CD14-positive monocyte (primary cell): ENCODE results near the gene ABCB7. TPM values are rescaled to one million over a fixed set of nuclear protein-coding genes. Genes with fewer than 3 reads are reported as not detected.

Source experiments
- DNase-seq, 3 donors: peaks; one replicate each; pipeline ENCODE4 v3.0.0-alpha.2; 2011 to 2022
- H2AFZ ChIP-seq: 2 replicates; pipeline ENCODE4 v1.6.0; 2012; ENCODE audit warnings: mild to moderate bottlenecking, low read depth, low read length, inconsistent platforms; ENCODE audit not compliant: insufficient read depth, poor library complexity, severe bottlenecking
- H3K27ac ChIP-seq, 2 donors: 1 replicate in 1 of 2; 2 replicates in 1 of 2; pipeline ENCODE4 v1.5.1; 2012 to 2013; ENCODE audit warnings: low read length in 2 of 2, control low read depth in 1 of 2, inconsistent platforms in 1 of 2, low read depth in 1 of 2, mild to moderate bottlenecking in 1 of 2
- H3K27me3 ChIP-seq, 2 donors: one replicate each; pipeline versions ENCODE4 v1.6.0 to v1.6.1; 2011 to 2013; ENCODE audit warnings: low read length in 2 of 2; ENCODE audit not compliant: control insufficient read depth in 2 of 2, insufficient read depth in 2 of 2
- H3K36me3 ChIP-seq, 2 donors: replicated peaks in 1 of 2; 1 replicate in 1 of 2; 2 replicates in 1 of 2; pipeline versions ENCODE4 v1.5.1 to v1.6.1; 2012 to 2013; ENCODE audit warnings: low read length in 2 of 2, control low read depth in 1 of 2, inconsistent platforms in 1 of 2, mild to moderate bottlenecking in 1 of 2; ENCODE audit not compliant: insufficient read depth in 2 of 2, control insufficient read depth in 1 of 2
- H3K4me1 ChIP-seq, 2 donors: 1 replicate in 1 of 2; 2 replicates in 1 of 2; pipeline versions ENCODE4 v1.5.1 to v1.6.1; 2012 to 2013; ENCODE audit warnings: low read length in 2 of 2, control low read depth in 1 of 2, inconsistent platforms in 1 of 2, mild to moderate bottlenecking in 1 of 2, moderate library complexity in 1 of 2; ENCODE audit not compliant: insufficient read depth in 2 of 2, control insufficient read depth in 1 of 2
- H3K4me2 ChIP-seq: replicated peaks from 2 replicates; pipeline ENCODE3; 2012; ENCODE audit warnings: low read length, moderate library complexity, mild to moderate bottlenecking; ENCODE audit not compliant: poor library complexity, severe bottlenecking; ENCODE audit errors: extremely low read depth
- H3K4me3 ChIP-seq, 3 experiments: fragments of 200-600 bp in 1 of 3; sonication (generic) in 1 of 3; replicated peaks in 1 of 3; 1 replicate in 2 of 3; 2 replicates in 1 of 3; pipeline ENCODE4 v1.5.1; 2011 to 2013; ENCODE audit warnings: low read length in 3 of 3, mild to moderate bottlenecking in 3 of 3, control low read depth in 2 of 3, low read depth in 2 of 3, inconsistent platforms in 1 of 3, moderate library complexity in 1 of 3
- H3K79me2 ChIP-seq: 2 replicates; pipeline ENCODE4 v1.6.0; 2012; ENCODE audit warnings: mild to moderate bottlenecking, control low read depth, inconsistent platforms, low read length, moderate library complexity; ENCODE audit not compliant: insufficient read depth
- H3K9ac ChIP-seq: 2 replicates; pipeline ENCODE4 v1.6.0; 2017; ENCODE audit warnings: low read length, mild to moderate bottlenecking; ENCODE audit not compliant: insufficient read depth, poor library complexity, severe bottlenecking
- H3K9me3 ChIP-seq, 2 donors: replicated peaks in 1 of 2; 1 replicate in 1 of 2; 2 replicates in 1 of 2; pipeline versions ENCODE4 v1.5.1 to v1.6.1; 2012 to 2013; ENCODE audit warnings: low read length in 2 of 2, control low read depth in 1 of 2; ENCODE audit not compliant: control insufficient read depth in 1 of 2, insufficient read depth in 1 of 2
- H4K20me1 ChIP-seq: 2 replicates; pipeline ENCODE4 v1.6.0; 2012; ENCODE audit warnings: mild to moderate bottlenecking, low read length, control low read depth, moderate library complexity; ENCODE audit not compliant: insufficient read depth
- H3K27ac Mint-ChIP-seq, 7 donors: one replicate each; pipeline ENCODE4 v1.8.0; 2020; ENCODE audit warnings: mild to moderate bottlenecking in 7 of 7, mixed read lengths in 7 of 7, moderate library complexity in 6 of 7, inconsistent platforms in 2 of 7
- H3K27me3 Mint-ChIP-seq, 3 donors: one replicate each; pipeline ENCODE4 v1.8.0; 2021 to 2022; ENCODE audit warnings: low read depth in 3 of 3, mild to moderate bottlenecking in 3 of 3, mixed read lengths in 3 of 3, moderate library complexity in 3 of 3, inconsistent platforms in 1 of 3
- H3K36me3 Mint-ChIP-seq, 2 donors: one replicate each; pipeline ENCODE4 v1.8.0; 2020; ENCODE audit warnings: mixed read lengths in 2 of 2, inconsistent platforms in 1 of 2, mild to moderate bottlenecking in 1 of 2
- H3K4me1 Mint-ChIP-seq: one replicate; pipeline ENCODE4 v1.8.0; 2020; ENCODE audit warnings: mild to moderate bottlenecking, mixed read lengths
- H3K4me3 Mint-ChIP-seq, 2 donors: one replicate each; pipeline ENCODE4 v1.8.0; 2020; ENCODE audit warnings: mild to moderate bottlenecking in 2 of 2, mixed read lengths in 2 of 2, moderate library complexity in 1 of 2
- H3K9me3 Mint-ChIP-seq, 7 donors: one replicate each; pipeline ENCODE4 v1.8.0; 2020 to 2022; ENCODE audit warnings: mixed read lengths in 7 of 7, mild to moderate bottlenecking in 6 of 7, moderate library complexity in 6 of 7, inconsistent platforms in 2 of 7
- WGBS: methylation state at CpG from one replicate; pipeline ENCODE4 v1.1.5; 2013; ENCODE audit warnings: missing lambda C conversion rate; ENCODE audit not compliant: insufficient coverage; 5-methylcytosine and 5-hydroxymethylcytosine counted together
- intact Hi-C, 2 donors: fragments of 100-400 bp; cut with micrococcal nuclease; formaldehyde crosslinking; loops; one replicate each; pipeline versions ENCODE4 v1.15.0 to v1.15.1; 2023
- polyA plus RNA-seq, 3 donors: library from polyadenylated mRNA; depleted of rRNA in 1 of 3; unstranded in 2 of 3; stranded (reverse) in 1 of 3; fragments of 300-500 nt in 2 of 3; fragments of >200 nt in 1 of 3; fragmentation: Illumina TruSeq in 2 of 3; gene quantifications; 1 replicate in 2 of 3; 2 replicates in 1 of 3; pipeline ENCODE4 v1.2.3, GENCODE V29; 2012 to 2021
- small RNA-seq: library from RNA; depleted of rRNA; stranded (forward); fragments of <200 nt; gene quantifications from one replicate; pipeline ENCODE3, GENCODE V24; 2012; ENCODE audit warnings: low read depth; ENCODE audit not compliant: insufficient read length
- TF ChIP-seq, protein P1 (sequence below): fragments of 200-600 bp; IDR thresholded peaks from one replicate; pipeline ENCODE4 v1.8.0; 2022; ENCODE audit warnings: antibody characterized with exemption, mild to moderate bottlenecking

Gene ABCB7
- polyA plus RNA-seq, 3 donors = 14.8 to 19.7 (median 18.5) TPM

DNA sequence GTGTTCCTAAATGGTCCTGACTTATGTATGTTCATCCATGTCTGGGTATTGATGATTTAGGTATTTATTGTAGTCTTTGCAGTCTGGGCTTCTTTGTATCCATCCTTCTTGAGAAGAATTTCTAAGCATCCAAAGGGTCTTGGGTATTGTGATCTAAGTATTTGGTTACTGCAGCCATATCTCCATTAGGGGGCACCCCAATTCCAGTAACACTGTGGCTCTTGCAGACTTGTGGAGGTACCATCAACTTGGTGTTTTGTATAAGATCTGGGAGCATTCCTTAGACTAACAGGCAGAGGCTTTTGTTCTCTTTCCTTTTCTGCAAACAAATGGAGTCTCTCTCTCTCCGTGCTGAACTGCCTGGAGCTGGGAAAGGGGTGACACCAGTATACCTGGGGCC, 117.2 kb downstream of the ABCB7 start:
- H3K36me3 Mint-ChIP-seq = no peaks in the 10 kb centered on the region
- no peaks in the 10 kb centered on the region for H3K4me1 Mint-ChIP-seq
- no peak overlapping the region for H3K4me3 Mint-ChIP-seq
- intact Hi-C loops = no loop called here
- H3K9me3 Mint-ChIP-seq = peaks cover 13 to 27% (median 19%) of the 10 kb centered on the region in 7 donors
- Histone ChIP-seq H3K9me3 (peaks cover 0 to under 1% of the 10 kb centered on the region in 2 donors), H2AFZ (no peak overlapping the region), H3K9ac (no peak overlapping the region), H4K20me1 (no peaks in the 10 kb centered on the region), H3K79me2 (no peaks in the 10 kb centered on the region), H3K36me3 (no peaks in the 10 kb centered on the region), H3K4me2 (no peak overlapping the region), H3K27ac (no peak overlapping the region), H3K27me3 (no peaks in the 10 kb centered on the region), H3K4me1 (no peaks in the 10 kb centered on the region), H3K4me3 (no peak overlapping the region)
- H3K27ac Mint-ChIP-seq = no peak overlapping the region
- DNase-seq = no peak
- H3K27me3 Mint-ChIP-seq = peaks cover 0 to 8% (median 1%) of the 10 kb centered on the region in 3 donors
- WGBS = no CpG with 5 or more reads among the region's 1 CpG
- TF ChIP-seq, protein P1, sequence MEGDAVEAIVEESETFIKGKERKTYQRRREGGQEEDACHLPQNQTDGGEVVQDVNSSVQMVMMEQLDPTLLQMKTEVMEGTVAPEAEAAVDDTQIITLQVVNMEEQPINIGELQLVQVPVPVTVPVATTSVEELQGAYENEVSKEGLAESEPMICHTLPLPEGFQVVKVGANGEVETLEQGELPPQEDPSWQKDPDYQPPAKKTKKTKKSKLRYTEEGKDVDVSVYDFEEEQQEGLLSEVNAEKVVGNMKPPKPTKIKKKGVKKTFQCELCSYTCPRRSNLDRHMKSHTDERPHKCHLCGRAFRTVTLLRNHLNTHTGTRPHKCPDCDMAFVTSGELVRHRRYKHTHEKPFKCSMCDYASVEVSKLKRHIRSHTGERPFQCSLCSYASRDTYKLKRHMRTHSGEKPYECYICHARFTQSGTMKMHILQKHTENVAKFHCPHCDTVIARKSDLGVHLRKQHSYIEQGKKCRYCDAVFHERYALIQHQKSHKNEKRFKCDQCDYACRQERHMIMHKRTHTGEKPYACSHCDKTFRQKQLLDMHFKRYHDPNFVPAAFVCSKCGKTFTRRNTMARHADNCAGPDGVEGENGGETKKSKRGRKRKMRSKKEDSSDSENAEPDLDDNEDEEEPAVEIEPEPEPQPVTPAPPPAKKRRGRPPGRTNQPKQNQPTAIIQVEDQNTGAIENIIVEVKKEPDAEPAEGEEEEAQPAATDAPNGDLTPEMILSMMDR = no peak

Small RNA genes within 50 kb of the gene (small RNA-seq; reads per million reads assigned to genes)
- gene BUD31P2 (not detected), gene RNU6-562P (not detected)

Other genes starting within 250 kb of the ABCB7 start
- gene NEXMIF, start 230.8 kb downstream of the ABCB7 start, polyA plus RNA-seq = not detected
- 10 to 100 TPM in 2 of 3 donors, 1 to 10 TPM in 1; 7.0 to 12.3 (median 11.7) TPM for gene UPRT, start 117.8 kb upstream of the ABCB7 start, polyA plus RNA-seq